ENCODE measurements around the gene SLC44A3.

The SLC44A3 gene

GRCh38 chr1:94898491-94899385, 78.6 kb downstream of the SLC44A3 start:
- Histone ChIP-seq H3K4me3 (ENCODE audit: low read depth in 1 of 2, low read length in 2 of 2) (no peak overlapping the region), H3K27me3 (ENCODE audit: control insufficient read depth in 1 of 2, insufficient read depth in 2 of 2, low read length in 2 of 2) (no peaks in the 10 kb centered on the region), H3K27ac (ENCODE audit: low read depth, low read length) (peak overlapping the region; percentile 27), H3K4me1 (ENCODE audit: insufficient read depth, low read length) (peaks cover 30% of the 10 kb centered on the region), H3K36me3 (ENCODE audit: insufficient read depth, low read length) (peaks cover 26% of the 10 kb centered on the region), H3K9me3 (ENCODE audit: low read length) (no peaks in the 10 kb centered on the region), H3K9ac (ENCODE audit: low read length) (no peak overlapping the region)

- H3K36me3 ChIP-seq (ENCODE audit: insufficient read depth, low read length), result peaks cover 26% of the 10 kb centered on the region
- peaks cover 36% of the 10 kb centered on the region for H3K4me1 ChIP-seq (ENCODE audit: insufficient read depth, low read length)
- H3K27ac ChIP-seq (ENCODE audit: low read depth, low read length), result no peak overlapping the region
- H3K9ac ChIP-seq (ENCODE audit: low read length), result no peak overlapping the region
- H3K27me3 ChIP-seq (ENCODE audit: control insufficient read depth in 1 of 2, insufficient read depth in 2 of 2, low read length in 2 of 2), result no peaks in the 10 kb centered on the region
- H3K9me3 ChIP-seq (ENCODE audit: low read length), result no peaks in the 10 kb centered on the region
- H3K4me3 ChIP-seq (ENCODE audit: low read depth in 1 of 2, low read length in 2 of 2), result no peak overlapping the region
These were observed 79.6 kb downstream of the SLC44A3 start for GRCh38 chr1:94899756-94900155.

- Histone ChIP-seq H3K9me3 (ENCODE audit: low read length) (no peaks in the 10 kb centered on the region), H3K4me3 (ENCODE audit: low read depth in 1 of 2, low read length in 2 of 2) (no peak overlapping the region), H3K27me3 (ENCODE audit: control insufficient read depth in 1 of 2, insufficient read depth in 2 of 2, low read length in 2 of 2) (no peaks in the 10 kb centered on the region), H3K27ac (ENCODE audit: low read depth, low read length) (no peak overlapping the region), H3K36me3 (ENCODE audit: insufficient read depth, low read length) (peaks cover 10% of the 10 kb centered on the region), H3K9ac (ENCODE audit: low read length) (no peak overlapping the region), H3K4me1 (ENCODE audit: insufficient read depth, low read length) (peaks cover 37% of the 10 kb centered on the region)
These were observed 81.7 kb downstream of the SLC44A3 start for GRCh38 chr1:94901841-94902240.

- Histone ChIP-seq H3K27me3 (ENCODE audit: control insufficient read depth in 1 of 2, insufficient read depth in 2 of 2, low read length in 2 of 2) (no peaks in the 10 kb centered on the region), H3K4me1 (ENCODE audit: insufficient read depth, low read length) (peaks cover 40% of the 10 kb centered on the region), H3K9ac (ENCODE audit: low read length) (no peak overlapping the region), H3K36me3 (ENCODE audit: insufficient read depth, low read length) (peaks cover 15% of the 10 kb centered on the region), H3K27ac (ENCODE audit: low read depth, low read length) (peak overlapping the region; percentile 21), H3K9me3 (ENCODE audit: low read length) (no peaks in the 10 kb centered on the region), H3K4me3 (ENCODE audit: low read depth in 1 of 2, low read length in 2 of 2) (no peak overlapping the region)
These were observed 83.3 kb downstream of the SLC44A3 start for GRCh38 chr1:94903280-94904009.

- Histone ChIP-seq H3K27me3 (ENCODE audit: control insufficient read depth in 1 of 2, insufficient read depth in 2 of 2, low read length in 2 of 2) (no peaks in the 10 kb centered on the region), H3K4me3 (ENCODE audit: low read depth in 1 of 2, low read length in 2 of 2) (no peak overlapping the region), H3K4me1 (ENCODE audit: insufficient read depth, low read length) (peaks cover 34% of the 10 kb centered on the region), H3K9me3 (ENCODE audit: low read length) (no peaks in the 10 kb centered on the region), H3K36me3 (ENCODE audit: insufficient read depth, low read length) (peaks cover 11% of the 10 kb centered on the region), H3K9ac (ENCODE audit: low read length) (no peak overlapping the region), H3K27ac (ENCODE audit: low read depth, low read length) (no peak overlapping the region)
These were observed 85.0 kb downstream of the SLC44A3 start for GRCh38 chr1:94905207-94905606.

- H3K9me3 ChIP-seq (ENCODE audit: low read length), result no peaks in the 10 kb centered on the region
- no peak overlapping the region for H3K27ac ChIP-seq (ENCODE audit: low read depth, low read length)
- peaks cover 35% of the 10 kb centered on the region for H3K4me1 ChIP-seq (ENCODE audit: insufficient read depth, low read length)
- no peak overlapping the region for H3K9ac ChIP-seq (ENCODE audit: low read length)
- H3K27me3 ChIP-seq (ENCODE audit: control insufficient read depth in 1 of 2, insufficient read depth in 2 of 2, low read length in 2 of 2), result no peaks in the 10 kb centered on the region
- H3K4me3 ChIP-seq (ENCODE audit: low read depth in 1 of 2, low read length in 2 of 2), result no peak overlapping the region
- H3K36me3 ChIP-seq (ENCODE audit: insufficient read depth, low read length), result peaks cover 4% of the 10 kb centered on the region
These were observed 86.2 kb downstream of the SLC44A3 start for GRCh38 chr1:94906382-94906781.

GRCh38 chr1:94907136-94907535, 87.0 kb downstream of the SLC44A3 start:
- peaks cover 4% of the 10 kb centered on the region for H3K36me3 ChIP-seq (ENCODE audit: insufficient read depth, low read length)
- no peak overlapping the region for H3K9ac ChIP-seq (ENCODE audit: low read length)
- no peaks in the 10 kb centered on the region for H3K27me3 ChIP-seq (ENCODE audit: control insufficient read depth in 1 of 2, insufficient read depth in 2 of 2, low read length in 2 of 2)
- no peaks in the 10 kb centered on the region for H3K9me3 ChIP-seq (ENCODE audit: low read length)
- peaks cover 36% of the 10 kb centered on the region for H3K4me1 ChIP-seq (ENCODE audit: insufficient read depth, low read length)
- H3K27ac ChIP-seq (ENCODE audit: low read depth, low read length), result no peak overlapping the region
- H3K4me3 ChIP-seq (ENCODE audit: low read depth in 1 of 2, low read length in 2 of 2), result no peak overlapping the region

- Histone ChIP-seq H3K9ac (ENCODE audit: low read length) (no peak overlapping the region), H3K27ac (ENCODE audit: low read depth, low read length) (no peak overlapping the region), H3K4me3 (ENCODE audit: low read depth in 1 of 2, low read length in 2 of 2) (no peak overlapping the region), H3K27me3 (ENCODE audit: control insufficient read depth in 1 of 2, insufficient read depth in 2 of 2, low read length in 2 of 2) (no peaks in the 10 kb centered on the region), H3K4me1 (ENCODE audit: insufficient read depth, low read length) (peaks cover 41% of the 10 kb centered on the region), H3K9me3 (ENCODE audit: low read length) (no peaks in the 10 kb centered on the region), H3K36me3 (ENCODE audit: insufficient read depth, low read length) (peaks cover 4% of the 10 kb centered on the region)
These were observed 88.0 kb downstream of the SLC44A3 start for GRCh38 chr1:94908190-94908589.

- Histone ChIP-seq H3K36me3 (ENCODE audit: insufficient read depth, low read length) (peaks cover 4% of the 10 kb centered on the region), H3K27ac (ENCODE audit: low read depth, low read length) (no peak overlapping the region), H3K9ac (ENCODE audit: low read length) (no peak overlapping the region), H3K4me3 (ENCODE audit: low read depth in 1 of 2, low read length in 2 of 2) (no peak overlapping the region), H3K9me3 (ENCODE audit: low read length) (no peaks in the 10 kb centered on the region), H3K27me3 (ENCODE audit: control insufficient read depth in 1 of 2, insufficient read depth in 2 of 2, low read length in 2 of 2) (no peaks in the 10 kb centered on the region), H3K4me1 (ENCODE audit: insufficient read depth, low read length) (peaks cover 43% of the 10 kb centered on the region)
These were observed 88.8 kb downstream of the SLC44A3 start for GRCh38 chr1:94908965-94909364.

- peaks cover 45% of the 10 kb centered on the region for H3K4me1 ChIP-seq (ENCODE audit: insufficient read depth, low read length)
- H3K4me3 ChIP-seq (ENCODE audit: low read depth in 1 of 2, low read length in 2 of 2), result no peak overlapping the region
- peaks cover 4% of the 10 kb centered on the region for H3K36me3 ChIP-seq (ENCODE audit: insufficient read depth, low read length)
- H3K9ac ChIP-seq (ENCODE audit: low read length), result no peak overlapping the region
- H3K9me3 ChIP-seq (ENCODE audit: low read length), result no peaks in the 10 kb centered on the region
- no peak overlapping the region for H3K27ac ChIP-seq (ENCODE audit: low read depth, low read length)
- H3K27me3 ChIP-seq (ENCODE audit: control insufficient read depth in 1 of 2, insufficient read depth in 2 of 2, low read length in 2 of 2), result no peaks in the 10 kb centered on the region
These were observed 89.3 kb downstream of the SLC44A3 start for GRCh38 chr1:94909486-94909885.

GRCh38 chr1:94912263-94913184, 92.4 kb downstream of the SLC44A3 start:
- no peak overlapping the region for H3K27ac ChIP-seq (ENCODE audit: low read depth, low read length)
- H3K4me3 ChIP-seq (ENCODE audit: low read depth in 1 of 2, low read length in 2 of 2), result peak overlapping the region in 1 of 2 donors; percentile 26
- peaks cover 52% of the 10 kb centered on the region for H3K4me1 ChIP-seq (ENCODE audit: insufficient read depth, low read length)

More at GRCh38 chr1:94912263-94913184, 92.4 kb downstream of the SLC44A3 start:
- Histone ChIP-seq H3K9me3 (ENCODE audit: low read length) (no peaks in the 10 kb centered on the region), H3K27me3 (ENCODE audit: control insufficient read depth in 1 of 2, insufficient read depth in 2 of 2, low read length in 2 of 2) (no peaks in the 10 kb centered on the region), H3K36me3 (ENCODE audit: insufficient read depth, low read length) (peaks cover 4% of the 10 kb centered on the region), H3K9ac (ENCODE audit: low read length) (no peak overlapping the region)
